ENCODE data around the gene CCDC12. TPM values are rescaled to one million over a fixed set of nuclear protein-coding genes. Genes with fewer than 3 reads are reported as not detected.

Gene CCDC12
- polyA plus RNA-seq, 12 donors, result 28.1 to 48.9 (median 33.5) TPM; not detected in 1

- peak; percentile 67 for DNase-seq
These were observed 81.3 kb downstream of the CCDC12 start for GRCh38 chr3:46895204-46895660.

- no peak for DNase-seq
These were observed 82.3 kb downstream of the CCDC12 start for GRCh38 chr3:46894256-46894655.

- DNase-seq, result no peak
These were observed 82.8 kb downstream of the CCDC12 start for GRCh38 chr3:46893763-46894162.

DNA sequence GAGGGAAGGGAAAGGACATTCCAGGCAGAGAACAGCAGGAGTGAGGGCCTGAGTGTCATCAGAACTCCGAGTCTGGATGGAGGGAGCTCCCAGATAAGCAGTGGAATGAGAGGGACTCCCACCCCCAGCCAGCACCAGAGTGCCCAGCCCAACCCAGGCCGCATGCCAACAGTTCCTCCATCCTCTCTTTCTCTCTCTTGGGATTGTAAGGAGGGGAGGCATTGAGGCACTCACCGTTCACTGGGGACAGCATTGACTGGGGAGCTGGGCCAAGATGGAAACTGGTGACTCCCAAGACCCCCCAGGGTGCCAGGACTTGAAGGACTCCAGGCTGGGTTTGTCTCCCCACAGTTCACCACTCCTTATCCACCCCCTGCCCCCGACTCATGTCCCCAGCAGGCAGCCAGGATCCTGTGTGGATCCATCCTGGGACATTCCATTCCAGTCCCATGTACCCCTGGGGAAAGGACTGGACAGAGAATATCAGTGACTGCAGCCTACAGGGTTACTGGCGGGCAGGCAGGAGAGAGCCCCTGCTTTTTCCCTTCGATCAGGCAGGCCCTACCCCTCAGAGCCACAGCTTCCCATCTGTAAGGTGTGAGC is 83.3 kb downstream of the CCDC12 start:
- no peak for DNase-seq

DNA sequence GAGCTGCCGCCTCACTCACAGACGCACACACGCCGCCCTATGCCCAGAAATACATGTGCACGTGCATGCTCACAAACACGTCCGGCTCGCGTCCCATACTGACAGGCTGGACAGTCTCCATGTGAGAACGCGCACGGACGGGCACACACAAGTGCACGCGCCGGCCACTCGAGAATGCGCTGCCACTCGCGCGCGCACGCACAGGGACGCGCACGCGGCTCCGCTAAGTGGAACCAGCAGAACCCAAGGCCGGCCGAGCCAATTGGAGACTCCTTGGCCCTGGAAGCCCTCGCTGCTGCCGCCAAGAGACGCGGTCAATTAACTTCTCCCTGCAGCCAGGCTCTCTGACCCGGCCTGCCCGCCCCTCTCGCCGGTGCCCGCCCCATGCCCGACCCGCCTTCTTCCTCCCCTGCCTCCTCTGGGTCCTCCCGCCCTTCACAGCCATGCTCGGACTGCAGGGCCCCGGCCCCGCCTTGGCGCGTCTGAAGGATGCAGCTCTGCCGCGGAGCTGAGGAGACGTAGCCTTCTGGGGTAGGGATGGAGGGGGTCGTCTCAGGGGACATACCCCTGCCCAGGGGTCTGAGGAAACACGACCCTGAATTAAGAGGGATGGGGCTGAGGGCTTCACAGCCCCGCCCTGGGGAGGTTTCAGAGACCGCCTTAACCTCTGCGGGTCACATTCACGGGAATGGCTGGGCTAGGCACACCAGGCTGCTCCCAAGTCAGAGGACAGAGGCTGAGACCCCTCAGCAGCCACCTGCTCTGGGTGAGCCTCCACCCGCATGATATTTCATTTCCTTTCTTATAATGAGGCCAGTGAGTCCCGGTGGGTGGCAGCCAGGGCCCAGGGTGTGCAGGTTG is 84.0 kb downstream of the CCDC12 start:
- DNase-seq, result no peak

GRCh38 chr3:46891132-46891531 is 85.4 kb downstream of the CCDC12 start:
- no peak for DNase-seq

DNA sequence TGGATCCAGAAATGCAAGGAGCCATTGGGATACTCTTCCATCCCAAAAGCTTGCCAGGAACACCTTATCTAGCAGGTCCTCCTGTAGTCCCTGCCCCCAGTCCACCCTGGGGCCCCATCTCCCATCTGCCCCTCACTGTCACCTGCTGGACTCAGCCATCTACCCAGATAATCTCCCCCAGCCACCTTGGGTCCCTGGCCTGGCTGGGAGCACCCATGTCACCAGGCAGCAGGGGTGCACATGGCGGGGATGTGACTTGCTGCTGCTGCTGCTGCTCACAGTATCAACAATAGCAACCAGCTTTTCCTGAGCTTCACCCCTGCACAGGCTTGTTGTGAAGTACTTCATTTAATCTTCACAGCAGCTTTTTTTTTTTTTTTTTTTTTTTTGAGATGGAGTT is 86.4 kb downstream of the CCDC12 start:
- no peak for DNase-seq

DNA sequence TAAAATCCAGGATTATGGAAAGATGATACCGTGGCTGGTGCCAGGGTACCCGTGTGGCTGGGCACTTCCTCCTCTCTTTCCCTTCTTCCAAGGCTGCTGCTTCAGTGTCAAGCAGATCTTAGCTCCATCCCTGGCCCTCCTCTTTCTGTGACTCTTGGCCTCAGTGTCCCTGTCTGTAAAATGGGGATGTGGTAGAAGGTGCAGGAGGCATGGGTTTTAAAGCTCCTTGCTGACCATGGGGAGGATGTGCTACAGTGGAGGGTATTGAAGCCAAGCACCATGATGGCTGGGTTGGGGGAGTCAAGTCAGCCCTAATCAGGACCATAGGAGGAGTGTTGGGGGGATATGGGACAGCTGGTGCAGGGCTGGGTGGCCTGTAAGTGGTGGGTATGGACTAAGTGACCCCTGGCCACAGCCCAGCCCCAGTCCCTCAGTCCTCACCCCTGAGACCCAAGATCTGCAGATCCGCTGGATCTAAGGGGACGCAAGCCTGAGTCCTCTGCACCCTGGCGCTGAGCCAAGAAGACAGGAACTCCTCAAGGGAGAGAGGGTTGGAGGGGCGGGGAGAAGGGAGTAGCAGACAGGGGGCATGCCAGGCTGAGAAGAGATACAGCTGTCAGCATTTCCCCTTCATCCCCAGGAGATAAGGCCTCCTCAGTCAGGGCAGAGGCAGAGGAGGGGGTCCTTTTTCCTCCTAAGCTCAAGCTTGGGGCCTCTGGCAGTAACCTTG is 87.0 kb downstream of the CCDC12 start:
- no peak for DNase-seq

DNA sequence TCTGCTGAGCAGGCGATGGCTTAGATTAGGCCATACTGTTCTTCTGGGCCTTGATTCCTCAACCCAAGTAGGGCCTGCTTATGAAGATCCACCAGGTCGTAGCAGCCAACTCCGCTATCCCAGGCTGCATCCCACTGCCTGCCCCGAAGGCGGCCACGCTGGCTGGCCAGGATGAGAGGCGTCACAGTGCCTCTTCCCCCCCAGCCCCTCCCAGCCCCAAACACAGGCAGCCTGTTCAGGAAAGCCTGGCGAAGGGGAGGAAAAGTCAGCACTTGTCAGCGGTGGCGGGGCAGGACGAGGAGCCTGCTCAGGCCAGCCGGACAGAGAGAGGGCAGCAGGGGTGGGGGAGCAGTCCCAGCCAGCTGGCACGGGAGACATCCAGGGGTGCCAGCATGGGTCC is 87.8 kb downstream of the CCDC12 start:
- DNase-seq, result no peak

- no peak for DNase-seq
These were observed 88.5 kb downstream of the CCDC12 start for GRCh38 chr3:46887980-46888494.

GRCh38 chr3:46885612-46886011 is 90.9 kb downstream of the CCDC12 start:
- DNase-seq, result no peak

GRCh38 chr3:46884929-46885328 is 91.6 kb downstream of the CCDC12 start:
- DNase-seq, result no peak

DNA sequence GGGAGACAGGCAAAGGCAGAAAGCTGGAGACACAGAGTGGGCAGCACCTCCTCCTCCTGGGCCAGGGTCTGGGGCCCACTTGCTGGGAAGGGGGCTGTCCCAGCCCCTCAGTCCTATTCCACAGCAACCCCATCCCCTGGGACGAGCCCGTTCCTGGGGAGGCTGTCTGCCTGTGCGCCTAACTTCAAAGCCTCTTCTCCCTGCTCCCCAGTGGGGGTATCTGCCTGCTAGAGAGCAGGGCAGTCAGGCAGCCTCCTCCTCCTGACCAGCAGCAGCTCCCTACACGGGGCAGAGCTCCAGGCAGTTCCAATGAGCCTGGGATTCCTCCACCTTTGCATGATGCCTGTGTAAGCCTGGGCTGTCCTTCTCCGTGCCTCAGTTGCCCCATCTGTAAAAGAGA is 92.1 kb downstream of the CCDC12 start:
- no peak for DNase-seq

GRCh38 chr3:46883830-46884185 is 92.7 kb downstream of the CCDC12 start:
- no peak for DNase-seq

DNA sequence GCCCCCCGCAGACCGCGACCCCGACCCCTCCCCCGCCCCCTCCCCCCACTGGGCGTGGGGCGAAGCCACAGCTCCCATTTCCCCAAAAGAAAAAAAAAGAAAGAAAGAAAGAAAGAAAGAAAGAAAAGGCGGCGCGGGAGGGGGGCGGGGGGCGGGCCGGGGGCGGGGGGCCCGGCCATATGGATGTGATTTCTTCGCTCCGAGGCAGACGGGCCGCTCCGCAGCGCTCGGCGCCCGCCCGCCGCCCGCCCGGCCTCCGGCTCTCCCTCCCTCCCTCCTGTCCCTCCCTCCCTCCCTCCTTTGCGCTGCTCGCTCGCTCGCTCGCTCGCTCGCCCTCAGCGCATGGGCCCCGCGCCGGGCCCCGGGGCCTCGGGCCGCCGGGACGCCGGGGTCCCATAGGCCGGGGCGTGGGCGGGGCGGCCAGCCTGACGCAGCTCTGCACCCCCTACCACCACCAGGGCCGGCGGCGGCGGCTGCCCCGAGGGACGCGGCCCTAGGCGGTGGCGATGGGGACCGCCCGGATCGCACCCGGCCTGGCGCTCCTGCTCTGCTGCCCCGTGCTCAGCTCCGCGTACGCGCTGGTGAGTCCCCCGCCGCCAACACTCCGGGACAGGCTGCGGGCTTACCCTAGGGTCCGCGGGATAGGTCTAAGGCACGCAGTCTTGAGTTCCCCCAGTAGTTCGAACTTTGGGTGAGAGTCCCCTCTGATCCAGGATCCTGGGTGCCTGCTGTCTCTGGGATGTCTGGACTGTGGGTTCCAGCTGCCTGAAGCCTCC is 93.3 kb downstream of the CCDC12 start:
- no peak for DNase-seq

DNA sequence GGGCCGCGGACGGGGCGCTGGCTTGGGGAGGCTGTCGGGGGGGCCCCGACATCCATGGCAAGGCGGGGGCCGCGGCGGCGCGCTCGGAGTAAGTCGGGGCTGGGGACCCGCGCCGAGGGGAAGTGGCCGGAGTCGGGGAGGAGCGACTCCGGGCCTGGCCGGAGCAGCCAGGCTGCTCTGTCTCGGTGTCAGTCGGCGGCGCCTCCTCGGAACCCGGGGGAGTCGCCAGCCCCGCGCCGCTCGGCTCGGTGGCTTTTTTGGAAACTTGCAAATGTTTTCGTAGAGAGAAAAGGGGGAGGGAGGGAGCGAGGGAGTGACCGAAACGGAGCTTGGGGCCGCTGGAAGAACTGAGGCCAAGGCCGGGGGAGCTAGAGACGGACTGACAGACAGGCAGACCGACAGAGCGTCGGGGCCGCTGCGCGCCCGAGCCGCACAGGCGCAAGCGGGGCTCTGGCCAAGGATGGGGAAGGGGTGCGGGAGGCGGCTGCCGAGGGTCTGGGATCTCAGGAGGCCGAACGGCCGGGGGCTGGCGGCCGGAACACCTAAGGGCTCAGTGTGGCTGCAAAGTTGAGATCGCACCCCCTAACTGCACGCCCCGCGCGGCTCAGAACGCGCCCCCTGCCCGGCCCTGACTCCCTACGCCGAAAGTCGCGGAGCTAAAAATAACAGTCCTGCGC is 94.0 kb downstream of the CCDC12 start:
- DNase-seq, result peak; percentile 72

DNA sequence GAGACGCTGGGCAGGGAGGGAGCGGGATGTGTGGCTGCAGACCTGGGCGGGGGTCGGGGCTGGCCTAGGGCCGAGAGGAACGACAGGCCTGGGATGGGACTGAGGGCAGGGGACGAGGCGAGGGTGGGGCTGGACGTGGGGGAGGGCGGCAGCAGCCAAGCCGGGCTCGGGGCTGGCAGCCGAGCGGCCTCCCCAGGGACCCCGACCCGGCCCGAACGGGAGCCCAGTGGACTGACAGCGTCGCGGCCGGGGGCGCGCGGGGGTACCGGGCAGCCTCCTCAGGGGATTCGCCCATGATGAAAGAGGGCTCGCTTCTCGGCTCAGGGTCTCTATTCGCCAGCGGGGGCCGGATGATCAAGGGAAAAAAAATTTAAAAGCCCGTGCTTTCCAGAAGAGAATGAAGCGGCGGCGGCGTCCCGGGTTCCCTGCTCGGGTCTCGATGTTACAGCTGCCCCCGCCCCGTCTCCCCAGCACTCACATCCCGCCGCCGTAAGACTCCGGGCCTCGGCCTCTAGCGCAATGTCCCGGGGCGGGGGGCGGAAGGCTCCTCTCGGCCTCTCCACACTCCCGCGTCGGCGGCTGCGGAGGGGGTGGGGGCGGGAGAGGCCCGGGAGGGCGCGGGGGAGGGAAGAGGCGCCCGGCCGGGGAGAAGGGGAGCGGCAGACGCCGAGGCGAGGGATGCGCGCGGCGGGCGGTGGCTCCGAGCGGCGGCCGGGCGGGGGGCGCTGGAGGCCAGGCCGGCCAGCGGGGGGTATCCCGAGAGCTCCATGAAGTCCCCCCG is 94.8 kb downstream of the CCDC12 start:
- no peak for DNase-seq

- no peak for DNase-seq
These were observed 95.5 kb downstream of the CCDC12 start for GRCh38 chr3:46880884-46881595.

DNA sequence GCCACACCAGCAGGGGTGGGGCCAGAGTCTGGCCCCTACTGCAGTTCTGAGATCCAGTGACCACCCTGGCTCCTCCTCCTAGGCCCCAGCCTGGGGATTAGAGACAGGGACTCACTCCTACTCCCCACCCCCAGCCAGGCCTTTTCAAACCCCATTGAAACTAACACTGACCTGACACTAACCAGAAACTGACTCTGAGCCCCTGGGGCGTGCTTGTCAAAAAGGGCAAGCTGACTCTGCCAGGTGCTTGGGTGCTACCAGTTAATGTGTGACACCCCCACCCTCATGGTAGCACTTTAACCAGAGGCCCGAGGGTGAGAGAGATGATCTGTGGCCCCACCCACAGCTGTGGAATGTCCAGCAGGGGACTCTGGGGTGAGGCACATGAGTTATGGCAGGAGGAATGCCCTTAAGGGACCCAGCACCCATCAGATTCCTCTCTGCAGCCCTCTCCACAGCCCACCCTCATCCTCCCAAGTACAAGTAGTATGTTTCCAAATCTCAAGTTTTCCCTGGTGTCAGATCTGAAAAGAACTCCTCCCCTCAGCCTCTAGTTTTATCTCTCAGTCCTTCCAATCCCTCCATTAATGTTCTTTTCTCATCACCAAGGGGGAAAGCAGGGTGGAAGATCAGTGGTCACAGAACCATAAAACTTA is 97.6 kb downstream of the CCDC12 start:
- no peak for DNase-seq
